HG02763 (cell line): ENCODE data around the gene ACTN2.

Experiments
- ATAC-seq: cut with Tn5 transposase; IDR thresholded peaks from one replicate; pipeline ENCODE4 v1.9.1; 2021; ENCODE audit warnings: mild to moderate bottlenecking, moderate library complexity; ENCODE audit not compliant: unreplicated experiment

The ACTN2 gene

DNA sequence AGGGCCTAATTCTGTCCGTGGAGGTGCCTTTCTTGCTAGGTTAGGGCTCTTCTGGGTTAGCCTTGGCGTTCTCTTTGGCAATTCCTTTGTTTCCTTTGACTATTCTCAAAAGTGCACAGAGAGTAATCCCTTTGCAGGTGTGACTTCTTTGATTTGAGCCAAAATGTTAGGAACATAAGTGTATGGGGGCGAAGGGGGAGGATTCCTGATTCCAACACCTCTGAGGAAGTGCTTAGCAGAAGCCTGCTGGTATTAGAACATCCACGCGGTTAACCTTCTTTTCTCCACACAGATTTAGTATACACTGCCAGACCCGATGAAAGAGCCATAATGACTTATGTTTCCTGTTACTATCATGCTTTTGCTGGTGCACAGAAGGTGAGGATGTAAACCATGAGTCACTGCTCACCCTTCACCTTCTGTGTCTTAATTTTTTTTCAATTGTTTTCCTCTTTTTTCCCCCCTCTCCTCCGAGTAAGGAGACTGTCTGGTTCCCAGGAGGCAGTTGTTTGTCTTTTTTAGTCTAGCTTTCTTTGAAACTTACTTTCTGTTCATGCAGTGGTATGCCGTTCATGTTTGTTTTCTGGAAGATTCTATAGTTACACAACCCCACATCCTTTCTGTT, 48.0 kb downstream of the ACTN2 start:
- ATAC-seq = no peak

- ATAC-seq = no peak
Observed at GRCh38 chr1:236736761-236737160, 50.5 kb downstream of the ACTN2 start.

DNA sequence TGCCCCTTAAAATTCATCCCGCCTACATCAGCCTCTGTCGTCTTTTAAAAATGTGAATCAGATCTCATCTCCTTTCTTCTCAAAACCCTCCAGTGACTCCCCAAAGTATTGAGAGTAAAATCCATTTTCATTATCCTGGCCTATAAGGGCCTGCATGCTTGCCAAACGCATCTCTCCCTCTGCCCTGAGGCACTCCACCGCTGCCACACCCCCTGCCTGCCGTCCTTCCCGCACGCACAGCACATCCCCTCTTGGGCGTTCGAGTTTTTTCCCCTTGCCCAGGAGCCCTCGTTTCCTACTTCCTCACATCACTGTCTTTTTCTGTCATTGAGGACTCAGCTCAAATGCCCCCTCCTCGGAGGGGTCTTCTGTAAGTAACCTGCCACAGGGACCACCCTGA, 55.5 kb downstream of the ACTN2 start:
- ATAC-seq = no peak

DNA sequence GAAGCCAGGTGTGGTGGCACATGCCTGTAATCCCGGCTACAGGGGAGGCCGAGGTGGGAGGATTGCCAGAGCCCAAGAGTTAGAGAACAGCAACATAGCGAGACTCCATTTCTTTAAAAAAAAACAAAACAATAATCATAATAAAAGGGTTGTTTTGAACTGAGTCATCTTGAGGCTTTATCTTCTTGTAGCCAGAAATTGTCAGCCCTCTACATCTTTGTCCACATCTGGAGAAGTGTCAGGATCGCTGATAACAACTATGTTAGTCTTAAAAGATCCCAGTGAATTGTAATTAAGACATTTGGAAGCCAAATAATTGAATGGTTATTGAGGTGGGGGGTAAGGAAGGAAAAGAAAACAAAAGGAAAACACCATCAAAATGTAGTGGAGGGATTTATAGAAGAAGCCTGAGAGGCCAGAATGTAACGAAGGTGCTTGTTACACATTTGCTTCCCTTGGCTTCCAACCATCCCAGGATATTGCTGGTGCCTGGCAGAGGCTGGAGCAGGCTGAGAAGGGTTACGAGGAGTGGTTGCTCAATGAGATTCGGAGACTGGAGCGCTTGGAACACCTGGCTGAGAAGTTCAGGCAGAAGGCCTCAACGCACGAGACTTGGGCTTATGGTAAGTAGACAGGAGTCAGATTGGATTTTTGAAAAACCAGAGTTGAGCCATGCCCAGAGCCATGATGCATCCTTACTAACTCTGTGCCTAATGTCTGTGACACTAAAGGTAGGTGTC, 56.3 kb downstream of the ACTN2 start:
- ATAC-seq = no peak

DNA sequence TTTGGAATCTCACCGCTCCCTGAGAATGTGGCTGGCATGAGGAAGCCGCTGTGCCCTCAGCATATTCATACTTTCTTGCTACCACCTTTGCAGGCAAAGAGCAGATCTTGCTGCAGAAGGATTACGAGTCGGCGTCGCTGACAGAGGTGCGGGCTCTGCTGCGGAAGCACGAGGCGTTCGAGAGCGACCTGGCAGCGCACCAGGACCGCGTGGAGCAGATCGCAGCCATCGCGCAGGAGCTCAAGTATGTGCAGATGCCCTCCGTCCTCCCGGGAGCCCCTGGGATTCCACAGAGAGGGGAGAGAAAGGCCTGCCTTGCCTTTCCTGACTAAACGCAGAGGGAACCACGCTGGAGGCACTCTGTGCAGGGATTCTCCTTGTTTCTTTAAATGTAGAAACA, 58.2 kb downstream of the ACTN2 start:
- no peak for ATAC-seq

- no peak for ATAC-seq
Observed at GRCh38 chr1:236746785-236747184, 60.5 kb downstream of the ACTN2 start.

DNA sequence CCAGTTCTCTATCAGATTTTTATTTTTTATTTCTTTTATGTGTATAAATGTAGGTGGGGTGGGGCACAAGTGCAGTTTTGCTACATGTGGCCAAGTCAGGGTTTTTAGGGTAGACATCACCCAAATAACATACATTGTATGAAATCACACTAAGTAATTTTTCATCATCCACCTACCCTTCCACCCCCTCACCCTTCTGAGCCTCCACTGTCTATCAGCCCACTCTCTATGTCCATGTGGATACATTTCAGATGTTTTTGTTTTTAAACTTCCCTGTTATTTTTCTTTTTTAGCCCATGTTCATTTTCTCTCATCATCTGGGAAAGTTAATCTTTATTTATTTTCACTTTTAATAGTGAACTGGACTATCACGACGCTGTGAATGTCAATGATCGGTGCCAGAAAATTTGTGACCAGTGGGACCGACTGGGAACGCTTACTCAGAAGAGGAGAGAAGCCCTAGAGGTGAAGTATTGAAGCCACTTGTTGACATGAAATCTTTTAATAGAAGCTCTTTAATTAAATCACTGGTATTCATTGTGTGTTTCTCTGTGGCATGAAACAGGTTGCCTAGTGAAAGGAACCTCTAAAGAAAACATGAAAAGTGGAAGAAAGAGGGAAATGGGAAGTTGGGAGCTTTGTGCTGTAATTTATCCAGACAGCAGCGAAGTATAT, 61.1 kb downstream of the ACTN2 start:
- ATAC-seq = no peak

DNA sequence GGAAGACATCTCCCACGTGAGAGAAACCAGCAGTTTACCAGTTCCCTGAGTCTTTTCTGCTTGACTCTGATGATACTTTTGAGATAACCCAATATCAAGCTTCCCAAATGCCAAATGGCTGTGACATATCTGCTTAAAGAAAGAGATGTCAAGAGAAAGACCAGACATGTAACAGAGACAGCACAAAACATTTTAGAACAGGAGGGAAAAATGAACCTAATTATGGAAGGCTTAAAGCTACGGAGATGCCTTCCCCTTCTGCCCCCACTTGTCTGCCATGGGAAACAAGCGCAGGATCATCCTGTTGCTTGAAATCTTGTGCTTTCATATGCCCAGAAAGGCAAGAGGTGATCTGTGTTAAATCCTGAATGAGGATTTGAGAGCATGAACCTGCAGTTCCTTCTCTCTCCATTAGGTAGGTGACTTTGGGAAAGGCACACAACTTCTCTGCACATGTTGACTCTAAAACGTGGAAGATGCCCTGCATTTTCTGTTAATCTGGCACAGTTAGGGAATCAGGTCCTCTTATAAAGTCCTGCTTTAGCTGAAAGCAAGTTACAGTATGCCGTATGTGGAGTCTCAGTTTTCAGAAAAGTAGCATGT, 62.1 kb downstream of the ACTN2 start:
- no peak for ATAC-seq

DNA sequence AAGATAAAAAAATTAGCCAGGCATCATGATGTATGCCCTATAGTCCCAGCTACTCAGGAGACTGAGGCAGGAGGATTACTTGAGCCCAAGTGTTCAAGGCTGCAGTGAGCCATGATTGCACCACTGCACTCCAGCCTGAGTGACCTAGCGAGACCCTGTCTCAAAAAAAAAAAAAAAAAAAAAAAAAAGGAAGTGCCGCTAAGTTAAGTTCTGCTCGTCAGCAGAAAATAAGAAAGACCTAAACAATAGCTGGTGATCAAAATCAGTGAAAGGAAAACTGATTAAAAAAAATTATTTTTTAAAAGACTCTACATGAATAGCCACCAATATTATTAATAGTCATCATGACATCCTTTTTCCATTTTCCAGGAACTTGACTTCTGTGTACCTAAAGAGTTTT, 64.6 kb downstream of the ACTN2 start:
- ATAC-seq = no peak

- ATAC-seq = no peak
Observed at GRCh38 chr1:236751385-236751784, 65.1 kb downstream of the ACTN2 start.

GRCh38 chr1:236751935-236752334, 65.6 kb downstream of the ACTN2 start:
- ATAC-seq = no peak

DNA sequence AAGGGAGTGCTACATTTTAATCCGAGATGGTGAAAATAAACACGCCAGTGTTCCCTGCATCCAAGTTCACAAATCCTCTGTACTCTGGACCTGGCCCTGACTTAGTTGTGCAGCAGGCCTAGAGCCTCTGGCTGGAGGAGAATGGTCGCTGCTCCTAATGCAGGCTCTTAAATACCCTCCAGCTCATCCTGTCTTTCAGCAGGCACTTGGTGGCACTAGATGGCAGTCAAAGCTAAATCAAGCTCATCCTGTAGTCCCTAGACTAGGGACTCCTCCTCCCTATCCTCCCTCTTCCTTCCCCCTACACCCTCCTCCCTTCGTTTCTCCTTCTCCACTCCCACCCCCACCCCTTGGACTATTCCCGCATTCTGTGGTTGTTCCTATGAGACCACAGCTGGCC, 67.2 kb downstream of the ACTN2 start:
- no peak for ATAC-seq

GRCh38 chr1:236753964-236754363, 67.7 kb downstream of the ACTN2 start:
- no peak for ATAC-seq

DNA sequence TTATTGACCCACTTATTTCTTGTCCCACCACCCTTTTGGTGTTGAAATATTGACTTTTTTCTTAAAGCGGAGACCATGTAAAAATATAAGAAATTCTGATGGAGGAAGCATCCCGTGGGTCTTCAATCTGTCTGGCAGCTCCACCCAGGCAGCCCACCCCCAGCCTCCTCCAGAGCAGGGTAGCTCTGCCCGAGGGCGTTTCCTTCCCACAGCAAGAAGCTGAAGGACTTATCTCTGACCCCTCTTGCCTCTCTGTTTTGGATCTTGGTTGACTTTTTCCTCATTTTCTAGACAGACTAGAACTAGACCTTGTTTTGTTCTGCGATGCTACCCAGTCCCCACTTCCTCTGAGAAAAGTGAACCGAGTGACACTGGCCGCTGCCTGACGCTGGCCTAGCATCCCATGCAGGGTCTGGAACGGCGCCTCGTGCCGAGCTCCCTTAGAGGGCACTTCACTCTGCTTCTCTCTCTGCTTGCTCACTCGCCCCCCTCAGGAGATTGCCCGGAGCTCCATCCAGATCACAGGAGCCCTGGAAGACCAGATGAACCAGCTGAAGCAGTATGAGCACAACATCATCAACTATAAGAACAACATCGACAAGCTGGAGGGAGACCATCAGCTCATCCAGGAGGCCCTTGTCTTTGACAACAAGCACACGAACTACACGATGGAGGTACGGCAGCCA, 68.4 kb downstream of the ACTN2 start:
- no peak for ATAC-seq

DNA sequence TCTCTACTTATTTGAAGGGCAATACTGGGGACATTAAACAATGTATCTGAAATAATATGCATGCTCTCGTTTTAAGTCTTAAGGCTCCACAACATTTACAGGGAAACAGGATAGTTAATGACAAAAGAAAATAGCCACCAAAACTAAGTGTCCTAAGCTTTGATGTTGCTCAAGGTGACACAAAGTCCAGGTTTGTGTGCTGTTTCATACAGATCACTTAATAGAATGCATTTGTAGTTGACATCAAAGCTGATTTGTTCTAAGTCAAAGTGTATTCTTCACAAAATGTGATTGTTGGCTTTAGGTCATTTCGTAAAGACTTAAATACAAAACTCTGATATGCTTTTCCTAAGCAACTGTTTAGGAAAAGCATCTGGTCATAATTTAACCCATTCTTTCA, 71.3 kb downstream of the ACTN2 start:
- ATAC-seq = no peak

DNA sequence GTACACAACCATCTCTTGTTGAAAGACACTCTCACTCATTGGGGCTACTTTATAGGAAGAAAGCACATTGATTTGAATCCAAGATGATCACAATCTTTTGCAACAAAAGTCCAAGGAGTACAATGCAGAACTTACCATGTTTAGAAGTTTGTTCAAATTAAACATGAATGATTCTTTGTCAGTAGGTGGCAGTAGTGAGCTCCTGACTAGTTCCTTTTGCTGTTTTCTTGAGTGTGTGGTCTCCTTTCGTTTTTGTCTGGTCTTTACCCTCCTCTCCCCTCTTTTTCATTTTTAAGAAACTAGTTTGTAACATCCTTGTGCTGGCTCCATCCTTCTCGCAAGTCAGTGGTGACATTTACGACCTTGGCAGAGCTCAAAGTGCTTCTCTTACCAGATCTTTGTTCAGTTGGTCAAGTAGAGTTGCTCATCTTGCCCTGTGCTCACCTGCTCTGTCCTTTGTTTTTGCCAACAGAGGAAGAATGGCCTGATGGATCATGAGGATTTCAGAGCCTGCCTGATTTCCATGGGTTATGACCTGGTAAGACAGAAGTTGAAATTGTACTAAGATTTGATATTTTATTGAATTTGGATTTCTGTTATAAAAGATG, 73.1 kb downstream of the ACTN2 start:
- ATAC-seq = no peak

DNA sequence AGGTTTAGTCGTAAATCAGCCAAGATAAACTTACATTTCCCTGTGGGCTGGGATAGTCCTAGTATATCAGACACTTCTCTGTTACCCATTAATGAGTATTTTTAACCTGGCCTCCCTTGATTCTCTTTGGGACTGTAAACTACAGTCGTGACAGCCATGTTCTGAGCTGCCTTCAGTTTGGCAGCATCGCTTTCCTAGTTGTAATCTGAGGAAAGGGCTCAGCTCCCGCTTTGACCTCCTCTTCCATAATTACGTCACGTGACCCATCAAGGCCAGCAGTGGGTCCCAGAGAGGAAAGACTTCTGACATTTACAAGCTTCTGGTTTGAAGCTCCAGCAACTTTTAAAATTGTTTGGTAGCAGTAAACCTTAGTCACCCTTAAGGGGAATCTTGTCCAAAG, 74.2 kb downstream of the ACTN2 start:
- ATAC-seq = no peak

DNA sequence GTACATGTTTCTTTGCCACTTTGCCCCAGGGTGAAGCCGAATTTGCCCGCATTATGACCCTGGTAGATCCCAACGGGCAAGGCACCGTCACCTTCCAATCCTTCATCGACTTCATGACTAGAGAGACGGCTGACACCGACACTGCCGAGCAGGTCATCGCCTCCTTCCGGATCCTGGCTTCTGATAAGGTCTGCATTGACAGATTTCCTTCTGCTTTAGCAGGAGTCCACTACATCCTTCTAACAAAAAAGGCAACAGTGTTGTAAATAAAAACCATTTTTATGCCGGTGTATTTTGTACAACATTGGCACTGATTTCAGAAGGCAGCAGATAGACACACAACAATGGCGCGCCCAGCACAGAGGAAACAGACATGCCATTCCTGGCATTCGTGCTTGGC, 74.7 kb downstream of the ACTN2 start:
- no peak for ATAC-seq

GRCh38 chr1:236761397-236762132, 75.3 kb downstream of the ACTN2 start:
- ATAC-seq = no peak

GRCh38 chr1:236762410-236762809, 76.1 kb downstream of the ACTN2 start:
- no peak for ATAC-seq
